GM23248 (cell line): Measurements from ENCODE around the gene KANTR. TPM values are rescaled to one million over a fixed set of nuclear protein-coding genes. Genes with fewer than 3 reads are reported as not detected.

Source experiments
- DNase-seq: peaks from one replicate; pipeline ENCODE4 v3.0.0-alpha.2; 2015
- H2AFZ ChIP-seq: fragments of 200-600 bp; sonication (generic); 2 replicates; pipeline ENCODE4 v1.6.1; 2016; ENCODE audit warnings: antibody characterized with exemption
- H3F3A ChIP-seq: fragments of 200-600 bp; sonication (generic); 2 replicates; pipeline ENCODE4 v1.6.1; 2016; ENCODE audit warnings: mild to moderate bottlenecking, antibody characterized with exemption, mixed run types; ENCODE audit not compliant: insufficient read depth
- H3K27ac ChIP-seq: fragments of 200-600 bp; sonication (generic); 2 replicates; pipeline ENCODE4 v1.5.1; 2016; ENCODE audit warnings: mild to moderate bottlenecking
- H3K27me3 ChIP-seq: fragments of 200-600 bp; sonication (generic); replicated peaks from 2 replicates; pipeline ENCODE4 v1.6.1; 2016; ENCODE audit warnings: mild to moderate bottlenecking; ENCODE audit not compliant: insufficient read depth
- H3K36me3 ChIP-seq: fragments of 200-600 bp; sonication (generic); 2 replicates; pipeline ENCODE4 v1.6.1; 2016; ENCODE audit warnings: low read depth, mild to moderate bottlenecking
- H3K4me1 ChIP-seq: fragments of 200-600 bp; sonication (generic); 2 replicates; pipeline ENCODE4 v1.6.1; 2016; ENCODE audit warnings: mild to moderate bottlenecking; ENCODE audit not compliant: insufficient read depth
- H3K4me2 ChIP-seq: fragments of 200-600 bp; sonication (generic); one replicate; pipeline ENCODE4 v1.6.1; 2016; ENCODE audit warnings: mild to moderate bottlenecking; ENCODE audit not compliant: unreplicated experiment
- H3K4me3 ChIP-seq: fragments of 200-600 bp; sonication (generic); 2 replicates; pipeline ENCODE4 v1.5.1; 2016; ENCODE audit warnings: mild to moderate bottlenecking
- H3K79me2 ChIP-seq: fragments of 200-600 bp; sonication (generic); 2 replicates; pipeline ENCODE4 v1.6.1; 2016; ENCODE audit warnings: mild to moderate bottlenecking; ENCODE audit not compliant: insufficient read depth
- H3K9ac ChIP-seq: fragments of 200-600 bp; sonication (generic); 2 replicates; pipeline ENCODE4 v1.6.1; 2016; ENCODE audit warnings: mild to moderate bottlenecking
- H3K9me2 ChIP-seq: fragments of 200-600 bp; sonication (generic); 2 replicates; pipeline ENCODE4 v1.6.1; 2016; ENCODE audit warnings: mixed run types, mild to moderate bottlenecking, moderate library complexity; ENCODE audit not compliant: insufficient read depth
- H3K9me3 ChIP-seq: fragments of 200-600 bp; sonication (generic); one replicate; pipeline ENCODE4 v1.6.1; 2017; ENCODE audit warnings: low read depth
- H4K20me1 ChIP-seq: fragments of 200-600 bp; sonication (generic); 2 replicates; pipeline ENCODE4 v1.6.0; 2016; ENCODE audit not compliant: insufficient read depth
- EZH2 ChIP-seq: fragments of 200-600 bp; sonication (generic); IDR thresholded peaks from 2 replicates; pipeline ENCODE4 v1.6.1; 2018; ENCODE audit warnings: antibody characterized with exemption, mild to moderate bottlenecking; ENCODE audit not compliant: insufficient read depth, poor library complexity, severe bottlenecking
- EZH2phosphoT487 ChIP-seq: fragments of 200-600 bp; sonication (generic); IDR thresholded peaks from 2 replicates; pipeline ENCODE4 v1.6.1; 2018; ENCODE audit warnings: antibody characterized with exemption, moderate library complexity, mild to moderate bottlenecking, low read depth; ENCODE audit not compliant: insufficient read depth
- WGBS, 2 experiments: methylation state at CpG; one replicate each; pipeline ENCODE4 v1.1.6; 2015 to 2017; ENCODE audit warnings: low lambda C conversion rate in 2 of 2, low coverage in 1 of 2; ENCODE audit errors: missing lambda C conversion rate in 2 of 2; 5-methylcytosine and 5-hydroxymethylcytosine counted together
- in situ Hi-C: fragments of 300-500 bp; cut with MboI; formaldehyde crosslinking; loops from 2 replicates; pipeline ENCODE4 v1.15.0; 2020
- polyA plus RNA-seq: library from polyadenylated mRNA; unstranded; fragments of >200 nt; fragmentation: Nextera tagmentation; extraction: Ambion mirVana; gene quantifications from 2 replicates; pipeline ENCODE4 v1.2.1, GENCODE V29; 2016
- total RNA-seq: library from RNA; depleted of rRNA; stranded (reverse); fragments of >200 nt; shearing (Covaris generic); gene quantifications from 2 replicates; pipeline ENCODE4 v1.2.3, GENCODE V29; 2014

The KANTR gene
- total and polyA plus RNA-seq, 2 experiments from 2014 or later, result 0.79 to 2.1 TPM

GRCh38 chrX:53078943-53079342 lies 15.0 kb upstream of the KANTR start:
- no peaks in the 10 kb centered on the region for H3K9me3 ChIP-seq
- H3K4me2 ChIP-seq, result no peak overlapping the region
- H2AFZ ChIP-seq, result no peak overlapping the region
- WGBS, 2 experiments, result 14 to 20% methylated on average over 1 of the region's 1 CpG
- no peak for DNase-seq
- H4K20me1 ChIP-seq, result no peaks in the 10 kb centered on the region
- no peaks in the 10 kb centered on the region for H3K36me3 ChIP-seq
- H3K9ac ChIP-seq, result no peak overlapping the region
- H3K79me2 ChIP-seq, result peaks cover 16% of the 10 kb centered on the region
- no peaks in the 10 kb centered on the region for H3F3A ChIP-seq
- 0 out of 2 replicates have a peak, but pooled peaks cover 3% of the 10 kb centered on the region for H3K4me1 ChIP-seq
- TF ChIP-seq EZH2 (no peak), EZH2phosphoT487 (no peak)
- in situ Hi-C loops, result no loop called here
- H3K9me2 ChIP-seq, result no peaks in the 10 kb centered on the region
- no peak overlapping the region for H3K27ac ChIP-seq
- no peak overlapping the region for H3K4me3 ChIP-seq
- H3K27me3 ChIP-seq, result no peaks in the 10 kb centered on the region

DNA sequence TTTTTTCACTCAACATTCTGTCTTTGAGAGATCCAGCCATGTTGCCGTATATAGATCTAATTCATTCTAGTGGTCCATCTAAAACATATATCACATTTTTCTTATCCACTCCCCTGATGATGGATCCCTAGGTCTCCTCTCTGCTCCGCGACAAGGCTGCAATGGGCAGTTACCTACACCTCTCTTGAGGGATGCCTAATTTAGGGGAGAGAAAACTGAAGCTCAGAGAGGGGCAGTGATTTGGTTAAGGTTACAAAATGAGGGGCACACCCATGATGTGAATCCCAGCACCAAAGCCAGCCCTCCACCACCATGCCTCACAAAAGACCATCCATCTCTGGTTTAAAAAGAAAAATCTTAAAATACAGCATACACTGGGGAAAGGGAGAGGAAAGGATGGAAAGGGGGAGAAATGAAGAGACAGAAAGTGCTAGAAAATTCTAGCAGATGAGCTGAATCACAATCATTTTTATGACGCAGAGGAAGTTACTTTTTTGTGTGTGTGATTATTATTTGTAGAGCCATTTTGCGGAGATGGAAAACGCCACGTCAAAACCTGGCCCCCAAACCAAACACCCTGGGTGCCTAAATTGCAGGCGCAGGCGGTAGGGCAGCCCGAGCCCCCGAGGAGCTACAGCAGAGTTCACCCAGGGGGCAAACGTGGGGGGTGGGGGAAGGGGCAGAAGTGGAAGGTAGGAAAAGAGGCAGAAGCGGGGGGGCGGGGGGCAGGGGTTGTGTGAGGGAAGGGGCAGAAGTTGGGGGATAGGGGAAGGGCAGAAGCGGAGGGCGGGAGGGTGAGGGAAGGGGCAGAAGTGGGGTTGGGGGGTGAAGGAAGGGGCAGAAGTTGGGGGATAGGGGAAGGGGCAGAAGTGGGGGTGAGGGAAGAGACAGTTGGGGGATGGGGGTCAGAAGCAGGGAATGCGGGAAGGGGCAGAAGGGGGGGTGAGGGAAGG lies 13.0 kb upstream of the KANTR start:
- H3K79me2 ChIP-seq, result peaks cover 22% of the 10 kb centered on the region
- TF ChIP-seq EZH2phosphoT487, result no peak
- TF ChIP-seq EZH2, result no peak
- no peaks in the 10 kb centered on the region for H3F3A ChIP-seq
- H3K9me2 ChIP-seq, result no peaks in the 10 kb centered on the region
- no peaks in the 10 kb centered on the region; the same call in 1 of the 2 replicates for H3K36me3 ChIP-seq
- peak overlapping the region; percentile 80 for H3K9ac ChIP-seq
- 0 out of 2 replicates have a peak, but pooled peaks cover 3% of the 10 kb centered on the region for H3K4me1 ChIP-seq
- H4K20me1 ChIP-seq, result no peaks in the 10 kb centered on the region
- in situ Hi-C loops, result no loop called here
- peak overlapping the region; percentile 53 for H2AFZ ChIP-seq
- peak; percentile 55 for DNase-seq
- H3K4me3 ChIP-seq, result peak overlapping the region; percentile 43; the same call in 1 of the 2 replicates
- H3K4me2 ChIP-seq, result peak overlapping the region; percentile 48
- WGBS, 2 experiments, result 21 to 61% methylated on average over 5 to 17 of the region's 17 CpGs
- no peaks in the 10 kb centered on the region for H3K9me3 ChIP-seq
- no peaks in the 10 kb centered on the region for H3K27me3 ChIP-seq
- peak overlapping the region; percentile 87 for H3K27ac ChIP-seq

DNA sequence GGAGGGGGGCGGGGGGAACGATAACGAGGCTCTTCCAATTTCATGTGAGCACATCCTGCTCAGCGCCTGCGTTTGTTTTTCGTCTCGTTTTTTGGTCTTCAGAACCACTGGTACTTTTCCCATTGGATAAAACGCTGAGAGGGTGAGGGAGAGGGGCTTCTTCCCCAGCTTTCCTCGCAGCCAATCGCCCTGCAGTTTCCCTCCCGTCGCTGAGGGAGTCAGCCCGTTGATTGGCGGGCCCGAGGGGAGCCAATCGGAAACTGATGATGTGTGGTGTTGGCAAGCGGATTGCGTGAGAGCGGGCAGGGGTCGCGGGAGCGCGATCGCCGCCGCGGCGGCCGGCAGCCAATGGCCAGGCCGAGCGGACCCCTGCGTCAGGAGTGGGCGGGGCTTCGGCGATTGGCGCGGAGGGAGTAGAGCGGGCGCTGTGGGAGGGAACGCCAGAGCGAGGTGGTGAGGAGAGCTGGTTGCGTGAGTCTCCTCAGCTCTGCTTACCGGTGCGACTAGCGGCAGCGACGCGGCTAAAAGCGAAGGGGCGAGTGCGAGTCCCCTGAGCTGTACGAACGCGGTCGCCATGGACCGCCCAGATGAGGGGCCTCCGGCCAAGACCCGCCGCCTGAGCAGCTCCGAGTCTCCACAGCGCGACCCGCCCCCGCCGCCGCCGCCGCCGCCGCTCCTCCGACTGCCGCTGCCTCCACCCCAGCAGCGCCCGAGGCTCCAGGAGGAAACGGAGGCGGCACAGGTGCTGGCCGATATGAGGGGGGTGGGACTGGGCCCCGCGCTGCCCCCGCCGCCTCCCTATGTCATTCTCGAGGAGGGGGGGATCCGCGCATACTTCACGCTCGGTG lies 11.8 kb upstream of the KANTR start, which contains the start of gene TSPYL2:
Gene TSPYL2, plus strand, starts transcription at position 443 of the 848 bp plus-strand sequence. Its CDS starts 132 bp downstream, at position 575.
- H4K20me1 ChIP-seq, result no peaks in the 10 kb centered on the region
- H3K9ac ChIP-seq, result peak within 1 kb of the TSS; percentile 97
- no peaks in the 10 kb centered on the region; the same call in 1 of the 2 replicates for H3K36me3 ChIP-seq
- H3K79me2 ChIP-seq, result peaks cover 22% of the 10 kb centered on the region
- DNase-seq, result peak; percentile 93
- TF ChIP-seq EZH2phosphoT487 (no peak), EZH2 (no peak)
- no peaks in the 10 kb centered on the region for H3K9me3 ChIP-seq
- H3K4me1 ChIP-seq, result 0 out of 2 replicates have a peak, but pooled peaks cover 3% of the 10 kb centered on the region
- H3K27ac ChIP-seq, result peak within 1 kb of the TSS; percentile 87
- peak within 1 kb of the TSS; percentile 82 for H3K4me3 ChIP-seq
- H3F3A ChIP-seq, result no peaks in the 10 kb centered on the region
- peak within 1 kb of the TSS; percentile 85 for H3K4me2 ChIP-seq
- H3K27me3 ChIP-seq, result no peaks in the 10 kb centered on the region
- WGBS, 2 experiments, result 0 to 6% methylated on average over 13 to 33 of the region's 86 CpGs
- no peaks in the 10 kb centered on the region for H3K9me2 ChIP-seq
- H2AFZ ChIP-seq, result no peak within 1 kb of the TSS
- in situ Hi-C loops, result no loop called here
